ENCODE results near the gene ACTN3.
"Not testable (repeated sequence)": the region's sequence is repeated elsewhere in the genome, so short reads cannot be mapped to it uniquely, and the experiment has no call there.

The ACTN3 gene

GRCh38 chr11:66603072-66603471 is 56.4 kb downstream of the ACTN3 start:
- no peak for DNase-seq

GRCh38 chr11:66604155-66604554 is 57.5 kb downstream of the ACTN3 start:
- DNase-seq = no peak

GRCh38 chr11:66606608-66607007 is 59.9 kb downstream of the ACTN3 start:
- DNase-seq = not testable (repeated sequence)

- DNase-seq = peak; percentile 44
These were observed 60.6 kb downstream of the ACTN3 start for GRCh38 chr11:66607126-66607834.

- no peak for DNase-seq
These were observed 63.3 kb downstream of the ACTN3 start for GRCh38 chr11:66609721-66610617.

- no peak for DNase-seq
These were observed 65.8 kb downstream of the ACTN3 start for GRCh38 chr11:66612458-66612857.
